ENCODE results near the gene CBFA2T3. TPM values are rescaled to one million over a fixed set of nuclear protein-coding genes. Genes with fewer than 3 reads are reported as not detected.

The CBFA2T3 gene
- total RNA-seq, 6 experiments from 2014 or later: 2.5 to 9.8 (median 4.2) TPM

DNA sequence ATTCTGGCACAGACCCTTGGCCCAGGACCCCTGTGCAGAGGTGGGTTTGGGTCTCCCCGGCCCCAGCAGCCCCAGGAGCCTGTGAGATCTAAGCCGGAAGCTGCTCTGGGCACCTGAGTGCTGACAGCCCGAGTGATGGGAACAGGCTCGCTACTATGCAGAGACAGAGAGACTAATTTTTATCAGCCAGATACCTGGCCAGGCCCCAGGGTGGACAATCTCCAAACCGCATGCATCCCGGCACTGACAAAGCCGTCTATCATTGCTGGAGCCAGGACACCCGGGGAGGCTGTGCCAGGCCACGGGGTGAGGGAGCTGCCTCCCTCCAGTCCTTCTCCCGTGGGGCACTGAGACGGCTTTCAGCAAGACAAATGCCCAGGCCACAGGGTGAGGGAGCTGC, 25.0 kb downstream of the CBFA2T3 start:
- Histone ChIP-seq H3K9me3 (no peaks in the 10 kb centered on the region), H3K27me3 (no peaks in the 10 kb centered on the region), H3K4me3 (no peak overlapping the region), H3K4me1 (no peaks in the 10 kb centered on the region), H3K27ac (no peak overlapping the region), H3K36me3 (no peaks in the 10 kb centered on the region)
- DNase-seq: no peak
- ATAC-seq: no peak
- no peak for TF ChIP-seq POLR2A (IDR thresholded peaks at IDR 0.05)
- TF ChIP-seq, protein P1, sequence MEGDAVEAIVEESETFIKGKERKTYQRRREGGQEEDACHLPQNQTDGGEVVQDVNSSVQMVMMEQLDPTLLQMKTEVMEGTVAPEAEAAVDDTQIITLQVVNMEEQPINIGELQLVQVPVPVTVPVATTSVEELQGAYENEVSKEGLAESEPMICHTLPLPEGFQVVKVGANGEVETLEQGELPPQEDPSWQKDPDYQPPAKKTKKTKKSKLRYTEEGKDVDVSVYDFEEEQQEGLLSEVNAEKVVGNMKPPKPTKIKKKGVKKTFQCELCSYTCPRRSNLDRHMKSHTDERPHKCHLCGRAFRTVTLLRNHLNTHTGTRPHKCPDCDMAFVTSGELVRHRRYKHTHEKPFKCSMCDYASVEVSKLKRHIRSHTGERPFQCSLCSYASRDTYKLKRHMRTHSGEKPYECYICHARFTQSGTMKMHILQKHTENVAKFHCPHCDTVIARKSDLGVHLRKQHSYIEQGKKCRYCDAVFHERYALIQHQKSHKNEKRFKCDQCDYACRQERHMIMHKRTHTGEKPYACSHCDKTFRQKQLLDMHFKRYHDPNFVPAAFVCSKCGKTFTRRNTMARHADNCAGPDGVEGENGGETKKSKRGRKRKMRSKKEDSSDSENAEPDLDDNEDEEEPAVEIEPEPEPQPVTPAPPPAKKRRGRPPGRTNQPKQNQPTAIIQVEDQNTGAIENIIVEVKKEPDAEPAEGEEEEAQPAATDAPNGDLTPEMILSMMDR (IDR thresholded peaks at IDR 0.05): no peak
- no CpG with 5 or more reads among the region's 11 CpGs for WGBS (ENCODE audit: insufficient coverage, low coverage, low lambda C conversion rate, missing lambda C conversion rate)
- intact Hi-C loops (cut with DNase I): no loop called here

DNA sequence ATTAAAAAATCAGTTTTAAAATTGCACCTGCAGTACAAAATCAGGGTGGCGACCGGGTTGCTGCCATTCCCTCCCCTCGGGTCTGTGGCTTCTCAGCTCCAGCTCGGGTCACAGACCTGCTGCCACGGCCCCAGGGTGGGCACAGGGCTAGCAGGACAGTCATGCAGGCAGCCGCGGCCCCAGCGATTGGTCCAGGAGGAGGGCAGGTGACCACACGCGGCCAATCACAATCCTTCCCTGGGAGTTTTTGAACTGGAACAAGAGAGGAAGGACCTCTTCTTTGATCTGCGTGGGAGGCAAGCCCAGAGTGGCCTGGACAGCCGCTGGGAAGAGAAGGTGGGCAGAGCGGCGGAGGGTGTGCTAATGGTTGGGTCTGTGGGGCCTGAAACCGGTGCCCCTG, 25.5 kb downstream of the CBFA2T3 start:
- no peaks in the 10 kb centered on the region for H3K27me3 ChIP-seq
- H3K9me3 ChIP-seq: no peaks in the 10 kb centered on the region
- intact Hi-C loops (cut with DNase I): no loop called here
- H3K4me3 ChIP-seq: no peak overlapping the region
- DNase-seq (no peak), ATAC-seq (no peak)
- H3K36me3 ChIP-seq: no peaks in the 10 kb centered on the region
- H3K4me1 ChIP-seq: no peaks in the 10 kb centered on the region
- H3K27ac ChIP-seq: no peak overlapping the region
- 62% methylated on average over 10 of the region's 15 CpGs for WGBS (ENCODE audit: insufficient coverage, low coverage, low lambda C conversion rate, missing lambda C conversion rate)
- TF ChIP-seq POLR2A (IDR thresholded peaks at IDR 0.05): no peak
- TF ChIP-seq, protein P1 (IDR thresholded peaks at IDR 0.05): no peak

DNA sequence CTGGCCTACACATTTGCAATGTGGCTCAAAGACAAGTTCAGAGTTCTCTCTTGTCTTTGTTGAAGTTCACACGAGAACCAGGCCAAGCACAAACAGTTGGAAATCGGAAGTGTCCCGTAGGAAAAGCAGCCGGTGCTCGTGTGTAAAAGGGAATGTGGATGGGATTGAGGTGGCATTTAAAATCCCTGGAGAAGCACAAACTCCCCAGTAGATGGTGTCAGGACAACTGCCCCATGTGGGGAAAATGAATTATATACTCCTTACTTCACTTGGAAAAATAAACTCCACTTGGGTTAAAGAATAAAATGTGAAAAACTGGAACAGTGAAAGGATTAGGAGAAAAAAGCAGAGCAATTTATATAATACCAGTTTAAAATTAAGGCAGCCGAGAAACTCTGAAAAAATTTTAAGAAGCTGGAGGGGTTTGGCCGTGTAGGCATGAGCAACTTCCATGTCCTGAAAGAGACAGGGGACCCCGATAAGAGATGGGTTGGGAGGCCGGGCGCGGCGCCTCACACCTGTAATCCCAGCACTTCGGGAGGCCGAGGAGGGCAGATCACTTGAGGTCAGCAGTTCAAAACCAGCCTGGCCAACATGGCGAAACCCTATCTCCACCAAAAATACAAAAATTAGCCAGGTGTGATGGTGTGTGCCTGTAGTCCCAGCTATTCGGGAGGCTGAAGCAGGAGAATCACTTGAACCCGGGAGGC, 28.1 kb downstream of the CBFA2T3 start:
- H3K36me3 ChIP-seq: no peaks in the 10 kb centered on the region
- H3K4me1 ChIP-seq: no peaks in the 10 kb centered on the region
- no peak for DNase-seq
- no peak overlapping the region for H3K27ac ChIP-seq
- TF ChIP-seq, protein P1 (IDR thresholded peaks at IDR 0.05): no peak
- no peak for TF ChIP-seq POLR2A (IDR thresholded peaks at IDR 0.05)
- H3K9me3 ChIP-seq: no peaks in the 10 kb centered on the region
- H3K27me3 ChIP-seq: no peaks in the 10 kb centered on the region
- no peak for ATAC-seq
- WGBS (ENCODE audit: insufficient coverage, low coverage, low lambda C conversion rate, missing lambda C conversion rate): 46% methylated on average over 10 of the region's 17 CpGs
- intact Hi-C loops (cut with DNase I): loop anchor here in 1 of 2 donors (10.0 kb wide), 1 partner anchor 276 kb away; no protein-coding TSS in a partner anchor
- no peak overlapping the region for H3K4me3 ChIP-seq

DNA sequence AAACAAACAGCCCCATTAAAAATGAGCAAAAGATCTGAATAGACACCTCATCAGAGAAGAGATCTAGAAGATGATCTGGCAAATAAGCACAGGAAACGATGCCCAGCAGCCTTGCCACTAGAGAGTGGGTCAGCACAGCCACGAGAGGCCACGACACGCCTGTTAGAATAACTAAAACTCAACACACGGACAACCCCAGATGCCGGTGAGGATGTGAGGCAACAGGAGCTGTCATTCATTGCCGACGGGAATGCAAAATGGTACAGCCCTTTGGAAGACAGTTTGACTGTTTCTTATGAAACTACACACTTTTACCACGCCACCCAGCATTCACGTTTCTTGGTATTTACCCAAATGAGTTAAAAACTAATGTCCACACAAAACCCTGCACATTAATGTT, 31.5 kb downstream of the CBFA2T3 start:
- 54% methylated on average over 10 of the region's 10 CpGs for WGBS (ENCODE audit: insufficient coverage, low coverage, low lambda C conversion rate, missing lambda C conversion rate)
- ATAC-seq: no peak
- H3K27ac ChIP-seq: no peak overlapping the region
- no peak overlapping the region for H3K4me3 ChIP-seq
- intact Hi-C loops (cut with DNase I): loop anchor here in 1 of 2 donors (10.0 kb wide), 1 partner anchor 279 kb away; no protein-coding TSS in a partner anchor
- no peaks in the 10 kb centered on the region for H3K9me3 ChIP-seq
- H3K4me1 ChIP-seq: no peaks in the 10 kb centered on the region
- H3K36me3 ChIP-seq: no peaks in the 10 kb centered on the region
- TF ChIP-seq, protein P1 (IDR thresholded peaks at IDR 0.05): no peak
- TF ChIP-seq POLR2A (IDR thresholded peaks at IDR 0.05): no peak
- H3K27me3 ChIP-seq: peaks cover 0 to 12% of the 10 kb centered on the region in 2 donors
- DNase-seq: no peak
